Sigmoid colon (tissue), 4 donors: ENCODE results near the gene HUS1.

Experiments used
- EP300 ChIP-seq, 4 donors: sonication (generic); formaldehyde crosslinking; IDR thresholded peaks; one replicate each; pipeline ENCODE4 v1.6.1; 2017; ENCODE audit warnings: antibody characterized with exemption in 4 of 4
- POLR2A ChIP-seq, 2 donors: fragments of 450-650 bp; IDR thresholded peaks; one replicate each; pipeline ENCODE4 v1.6.1; 2016; ENCODE audit warnings: antibody characterized with exemption in 2 of 2, mild to moderate bottlenecking in 2 of 2, moderate library complexity in 2 of 2
- POLR2AphosphoS5 ChIP-seq, 4 donors: sonication (generic); formaldehyde crosslinking; IDR thresholded peaks; one replicate each; pipeline ENCODE4 v1.6.1; 2017; ENCODE audit warnings: antibody characterized with exemption in 4 of 4
- TF ChIP-seq, protein P1 (sequence below), 4 experiments: fragments of 450-650 bp in 3 of 4; fragments of 200-600 bp in 1 of 4; IDR thresholded peaks; one replicate each; pipeline ENCODE4 v1.5.1; 2016 to 2019; ENCODE audit warnings: antibody characterized with exemption in 4 of 4, mild to moderate bottlenecking in 3 of 4, moderate library complexity in 2 of 4

DNA sequence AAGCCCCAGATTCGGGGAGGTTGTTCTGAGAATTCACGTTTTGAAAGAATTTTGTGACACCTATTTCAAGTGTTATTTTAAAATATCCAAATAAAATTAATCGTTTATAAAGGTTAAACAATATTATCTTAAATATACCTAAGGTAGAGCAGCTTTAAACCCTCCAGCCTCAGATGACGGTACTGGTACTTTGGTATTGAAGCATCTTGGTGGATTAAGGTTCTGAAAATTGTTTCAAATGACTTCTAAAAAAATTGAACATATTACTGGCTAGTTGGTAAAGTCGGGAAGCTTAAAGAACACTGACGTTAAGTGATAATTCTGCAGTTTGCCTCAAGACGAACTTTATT, 392 bp upstream of the HUS1 start:
- TF ChIP-seq POLR2A (IDR thresholded peaks at IDR 0.05) = no peak
- TF ChIP-seq, protein P1, sequence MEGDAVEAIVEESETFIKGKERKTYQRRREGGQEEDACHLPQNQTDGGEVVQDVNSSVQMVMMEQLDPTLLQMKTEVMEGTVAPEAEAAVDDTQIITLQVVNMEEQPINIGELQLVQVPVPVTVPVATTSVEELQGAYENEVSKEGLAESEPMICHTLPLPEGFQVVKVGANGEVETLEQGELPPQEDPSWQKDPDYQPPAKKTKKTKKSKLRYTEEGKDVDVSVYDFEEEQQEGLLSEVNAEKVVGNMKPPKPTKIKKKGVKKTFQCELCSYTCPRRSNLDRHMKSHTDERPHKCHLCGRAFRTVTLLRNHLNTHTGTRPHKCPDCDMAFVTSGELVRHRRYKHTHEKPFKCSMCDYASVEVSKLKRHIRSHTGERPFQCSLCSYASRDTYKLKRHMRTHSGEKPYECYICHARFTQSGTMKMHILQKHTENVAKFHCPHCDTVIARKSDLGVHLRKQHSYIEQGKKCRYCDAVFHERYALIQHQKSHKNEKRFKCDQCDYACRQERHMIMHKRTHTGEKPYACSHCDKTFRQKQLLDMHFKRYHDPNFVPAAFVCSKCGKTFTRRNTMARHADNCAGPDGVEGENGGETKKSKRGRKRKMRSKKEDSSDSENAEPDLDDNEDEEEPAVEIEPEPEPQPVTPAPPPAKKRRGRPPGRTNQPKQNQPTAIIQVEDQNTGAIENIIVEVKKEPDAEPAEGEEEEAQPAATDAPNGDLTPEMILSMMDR (IDR thresholded peaks at IDR 0.05) = no peak
- no peak for TF ChIP-seq POLR2AphosphoS5 (IDR thresholded peaks at IDR 0.05)
- TF ChIP-seq EP300 (IDR thresholded peaks at IDR 0.05) = no peak
